GM12891 (cell line): ENCODE measurements around the gene PAK3.
A peak's percentile ranks its signal among the peaks of the same experiment; 100 is the strongest.

Experiments used
- DNase-seq: peaks from one replicate; pipeline ENCODE4 v3.0.0; 2011; ENCODE audit warnings: low spot score; ENCODE audit not compliant: insufficient read length
- FAIRE-seq: peaks from 2 replicates; lab custom pipeline; 2011; peaks lifted over from hg19 to GRCh38; lab: Jason Lieb, UNC
- PAX5 ChIP-seq: IDR thresholded peaks from 2 replicates; pipeline ENCODE4 v1.6.1; 2011; ENCODE audit warnings: low read length, moderate library complexity, mild to moderate bottlenecking; ENCODE audit not compliant: insufficient read depth, severe bottlenecking
- POLR2A ChIP-seq: IDR thresholded peaks from 2 replicates; pipeline ENCODE4 v1.6.1; 2011; ENCODE audit warnings: low read depth, low read length, control low read depth
- POLR2AphosphoS5 ChIP-seq: IDR thresholded peaks from 2 replicates; pipeline ENCODE4 v1.6.1; 2011; ENCODE audit warnings: low read depth, low read length, control low read depth
- POU2F2 ChIP-seq: IDR thresholded peaks from 2 replicates; pipeline ENCODE4 v1.6.1; 2011; ENCODE audit warnings: low read depth, mild to moderate bottlenecking, control low read depth, low read length, moderate library complexity
- SPI1 ChIP-seq: IDR thresholded peaks from 2 replicates; pipeline ENCODE4 v1.6.1; 2011; ENCODE audit warnings: low read depth, low read length, control low read depth
- TAF1 ChIP-seq: IDR thresholded peaks from 2 replicates; pipeline ENCODE4 v1.6.1; 2011; ENCODE audit warnings: low read depth, low read length, control low read depth

PAK3 gene

GRCh38 chrX:111101580-111101979, 5.6 kb downstream of the PAK3 start:
- DNase-seq = no peak
- no peak for FAIRE-seq
- TF ChIP-seq POU2F2 (no peak), PAX5 (no peak), TAF1 (no peak), POLR2AphosphoS5 (no peak), SPI1 (no peak), POLR2A (no peak)

GRCh38 chrX:111102636-111103035, 6.6 kb downstream of the PAK3 start:
- no peak for FAIRE-seq
- TF ChIP-seq TAF1 (no peak), SPI1 (no peak), PAX5 (no peak), POLR2A (no peak)
- DNase-seq = no peak

- FAIRE-seq = no peak
- no peak for DNase-seq
- no peak for TF ChIP-seq TAF1
- TF ChIP-seq SPI1 = no peak
- no peak for TF ChIP-seq POLR2A
- no peak for TF ChIP-seq POU2F2
- no peak for TF ChIP-seq POLR2AphosphoS5
- TF ChIP-seq PAX5 = no peak
Measured at GRCh38 chrX:111103246-111103645, 7.3 kb downstream of the PAK3 start.

- FAIRE-seq (no peak), DNase-seq (no peak)
- TF ChIP-seq SPI1 = no peak
Measured at GRCh38 chrX:111110098-111110775, 14.2 kb downstream of the PAK3 start.

- FAIRE-seq (no peak), DNase-seq (no peak)
- TF ChIP-seq POU2F2 (no peak), SPI1 (no peak), PAX5 (no peak), TAF1 (no peak), POLR2AphosphoS5 (no peak), POLR2A (no peak)
Measured at GRCh38 chrX:111114806-111115205, 18.8 kb downstream of the PAK3 start.

- FAIRE-seq (peak; percentile 13), DNase-seq (no peak)
- no peak for TF ChIP-seq POU2F2
- no peak for TF ChIP-seq TAF1
- no peak for TF ChIP-seq POLR2A
- no peak for TF ChIP-seq SPI1
- TF ChIP-seq POLR2AphosphoS5 = no peak
- TF ChIP-seq PAX5 = no peak
Measured at GRCh38 chrX:111116666-111117065, 20.7 kb downstream of the PAK3 start.

GRCh38 chrX:111119341-111119740, 23.4 kb downstream of the PAK3 start:
- FAIRE-seq (no peak), DNase-seq (no peak)
- TF ChIP-seq TAF1 = no peak
- no peak for TF ChIP-seq POLR2AphosphoS5
- no peak for TF ChIP-seq POLR2A
- no peak for TF ChIP-seq PAX5
- TF ChIP-seq SPI1 = no peak
- TF ChIP-seq POU2F2 = no peak

- no peak for DNase-seq
- no peak for FAIRE-seq
Measured at GRCh38 chrX:111123125-111123524, 27.1 kb downstream of the PAK3 start.

GRCh38 chrX:111123606-111124179, 27.7 kb downstream of the PAK3 start:
- FAIRE-seq (no peak), DNase-seq (no peak)
- TF ChIP-seq SPI1 = no peak
- TF ChIP-seq POU2F2 = no peak
- no peak for TF ChIP-seq PAX5
- TF ChIP-seq POLR2AphosphoS5 = no peak

More at GRCh38 chrX:111123125-111123524, 27.1 kb downstream of the PAK3 start:
- TF ChIP-seq PAX5 (no peak), POU2F2 (no peak), SPI1 (no peak), POLR2AphosphoS5 (no peak), TAF1 (no peak), POLR2A (no peak)

GRCh38 chrX:111124418-111124817, 28.4 kb downstream of the PAK3 start:
- no peak for FAIRE-seq
- TF ChIP-seq SPI1 (peak; percentile 29; the same call in 1 of the 2 replicates), POLR2A (no peak)
- DNase-seq = no peak

GRCh38 chrX:111127038-111127437, 31.0 kb downstream of the PAK3 start:
- TF ChIP-seq POLR2A (no peak), TAF1 (no peak), PAX5 (no peak), SPI1 (no peak), POU2F2 (no peak), POLR2AphosphoS5 (no peak)
- no peak for FAIRE-seq
- no peak for DNase-seq
